Calu3 (cell line): ENCODE measurements around the gene TRAF3. TPM values are rescaled to one million over a fixed set of nuclear protein-coding genes. Genes with fewer than 3 reads are reported as not detected.

Source experiments
- BruUV-seq: library from RNA; stranded (reverse); fragments of 400-500 nt; replicated peaks from 2 replicates; lab custom pipeline; 2021; lab: Mats Ljungman, UMichigan
- CTCF ChIA-PET: fragments of 300-600 bp; sonication (Branson Sonifier 250); formaldehyde crosslinking; loops from one replicate; lab custom pipeline; 2022; ENCODE audit warnings: antibody characterized with exemption; lab: Charles Lee
- DNase-seq: peaks from one replicate; pipeline ENCODE4 v3.0.0; 2022
- H3K27ac Mint-ChIP-seq: one replicate; pipeline ENCODE4 v1.8.0; 2022; ENCODE audit warnings: mixed read lengths; ENCODE audit not compliant: unreplicated experiment
- H3K27me3 Mint-ChIP-seq: one replicate; pipeline ENCODE4 v1.8.0; 2022; ENCODE audit warnings: mixed read lengths; ENCODE audit not compliant: unreplicated experiment
- H3K36me3 Mint-ChIP-seq: one replicate; pipeline ENCODE4 v1.8.0; 2022; ENCODE audit warnings: mild to moderate bottlenecking, moderate library complexity, mixed read lengths; ENCODE audit not compliant: insufficient read depth, unreplicated experiment
- H3K4me1 Mint-ChIP-seq: one replicate; pipeline ENCODE4 v1.8.0; 2022; ENCODE audit warnings: mild to moderate bottlenecking, low read depth, mixed read lengths; ENCODE audit not compliant: unreplicated experiment
- H3K4me3 Mint-ChIP-seq: one replicate; pipeline ENCODE4 v1.8.0; 2022; ENCODE audit warnings: mild to moderate bottlenecking, low read depth, moderate library complexity, mixed read lengths; ENCODE audit not compliant: unreplicated experiment
- H3K9me3 Mint-ChIP-seq: one replicate; pipeline ENCODE4 v1.8.0; 2022; ENCODE audit warnings: low read depth, mixed read lengths; ENCODE audit not compliant: unreplicated experiment
- intact Hi-C: fragments of 100-400 bp; cut with micrococcal nuclease; formaldehyde crosslinking; loops from one replicate; pipeline ENCODE4 v1.10.0; 2022; ENCODE audit not compliant: unreplicated experiment
- total RNA-seq: library from RNA; stranded (reverse); gene quantifications from 2 replicates; pipeline ENCODE4 v1.2.3, GENCODE V29; 2022
- TF ChIP-seq, protein P1 (sequence below): fragments of 200-600 bp; IDR thresholded peaks from one replicate; pipeline ENCODE4 v1.8.0; 2022; ENCODE audit warnings: antibody characterized with exemption; ENCODE audit not compliant: unreplicated experiment

TRAF3 gene
- total RNA-seq, 1 experiment from 2014 or later = 24.2 TPM

DNA sequence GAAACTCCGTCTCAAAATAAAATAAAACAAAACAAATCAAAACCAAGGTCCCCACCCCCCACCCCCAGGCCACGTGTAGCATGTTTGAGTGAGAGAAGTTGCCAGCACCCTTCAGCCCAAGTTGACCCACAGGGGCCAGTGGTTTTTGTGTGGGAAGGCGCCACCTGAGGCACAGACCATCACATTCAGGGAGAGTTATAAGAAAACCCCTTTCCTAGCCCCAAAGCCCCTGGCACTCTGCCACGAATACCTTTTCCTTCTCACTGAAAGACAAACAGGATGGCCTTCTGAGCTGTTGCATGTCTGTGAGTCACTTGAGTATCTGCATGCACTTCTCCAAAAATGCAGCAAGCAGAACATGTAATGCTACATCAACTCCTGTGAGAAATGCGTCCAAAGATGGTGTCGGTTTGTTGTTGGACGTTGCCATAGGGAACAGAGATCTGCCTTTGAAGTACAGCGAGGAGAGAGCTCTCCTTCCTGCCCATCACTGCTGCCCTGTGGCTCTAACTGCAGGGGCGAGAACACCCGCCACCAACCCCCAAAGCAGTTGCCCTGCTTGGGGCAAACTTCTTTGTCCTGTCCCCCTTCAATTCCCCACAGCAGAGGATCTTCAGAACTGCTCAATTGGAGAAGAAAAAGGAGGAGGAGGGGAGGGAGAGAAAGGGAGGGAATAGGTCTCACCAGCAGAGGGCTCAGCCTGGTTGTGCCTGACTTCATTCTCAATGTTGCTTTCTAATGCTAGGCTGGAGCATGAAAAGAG lies 2.7 kb upstream of the TRAF3 start:
- Mint-ChIP-seq H3K27ac (peak overlapping the region; percentile 31), H3K9me3 (no peaks in the 10 kb centered on the region), H3K4me1 (peaks cover 10% of the 10 kb centered on the region), H3K4me3 (no peak overlapping the region), H3K36me3 (peaks cover 22% of the 10 kb centered on the region), H3K27me3 (peaks cover 25% of the 10 kb centered on the region)
- peak; percentile 57 for DNase-seq
- no TSS peak for BruUV-seq
- intact Hi-C loops = loop anchor here (10.0 kb wide), 2 partner anchors 80 to 150 kb away; partner anchors contain the start of gene AMN
- CTCF ChIA-PET = interaction anchor here (0.9 to 1.4 kb wide), 2 partner anchors 9 to 80 kb away, joined by 3 read pairs; no protein-coding TSS in a partner anchor
- TF ChIP-seq, protein P1, sequence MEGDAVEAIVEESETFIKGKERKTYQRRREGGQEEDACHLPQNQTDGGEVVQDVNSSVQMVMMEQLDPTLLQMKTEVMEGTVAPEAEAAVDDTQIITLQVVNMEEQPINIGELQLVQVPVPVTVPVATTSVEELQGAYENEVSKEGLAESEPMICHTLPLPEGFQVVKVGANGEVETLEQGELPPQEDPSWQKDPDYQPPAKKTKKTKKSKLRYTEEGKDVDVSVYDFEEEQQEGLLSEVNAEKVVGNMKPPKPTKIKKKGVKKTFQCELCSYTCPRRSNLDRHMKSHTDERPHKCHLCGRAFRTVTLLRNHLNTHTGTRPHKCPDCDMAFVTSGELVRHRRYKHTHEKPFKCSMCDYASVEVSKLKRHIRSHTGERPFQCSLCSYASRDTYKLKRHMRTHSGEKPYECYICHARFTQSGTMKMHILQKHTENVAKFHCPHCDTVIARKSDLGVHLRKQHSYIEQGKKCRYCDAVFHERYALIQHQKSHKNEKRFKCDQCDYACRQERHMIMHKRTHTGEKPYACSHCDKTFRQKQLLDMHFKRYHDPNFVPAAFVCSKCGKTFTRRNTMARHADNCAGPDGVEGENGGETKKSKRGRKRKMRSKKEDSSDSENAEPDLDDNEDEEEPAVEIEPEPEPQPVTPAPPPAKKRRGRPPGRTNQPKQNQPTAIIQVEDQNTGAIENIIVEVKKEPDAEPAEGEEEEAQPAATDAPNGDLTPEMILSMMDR = peak; percentile 39

DNA sequence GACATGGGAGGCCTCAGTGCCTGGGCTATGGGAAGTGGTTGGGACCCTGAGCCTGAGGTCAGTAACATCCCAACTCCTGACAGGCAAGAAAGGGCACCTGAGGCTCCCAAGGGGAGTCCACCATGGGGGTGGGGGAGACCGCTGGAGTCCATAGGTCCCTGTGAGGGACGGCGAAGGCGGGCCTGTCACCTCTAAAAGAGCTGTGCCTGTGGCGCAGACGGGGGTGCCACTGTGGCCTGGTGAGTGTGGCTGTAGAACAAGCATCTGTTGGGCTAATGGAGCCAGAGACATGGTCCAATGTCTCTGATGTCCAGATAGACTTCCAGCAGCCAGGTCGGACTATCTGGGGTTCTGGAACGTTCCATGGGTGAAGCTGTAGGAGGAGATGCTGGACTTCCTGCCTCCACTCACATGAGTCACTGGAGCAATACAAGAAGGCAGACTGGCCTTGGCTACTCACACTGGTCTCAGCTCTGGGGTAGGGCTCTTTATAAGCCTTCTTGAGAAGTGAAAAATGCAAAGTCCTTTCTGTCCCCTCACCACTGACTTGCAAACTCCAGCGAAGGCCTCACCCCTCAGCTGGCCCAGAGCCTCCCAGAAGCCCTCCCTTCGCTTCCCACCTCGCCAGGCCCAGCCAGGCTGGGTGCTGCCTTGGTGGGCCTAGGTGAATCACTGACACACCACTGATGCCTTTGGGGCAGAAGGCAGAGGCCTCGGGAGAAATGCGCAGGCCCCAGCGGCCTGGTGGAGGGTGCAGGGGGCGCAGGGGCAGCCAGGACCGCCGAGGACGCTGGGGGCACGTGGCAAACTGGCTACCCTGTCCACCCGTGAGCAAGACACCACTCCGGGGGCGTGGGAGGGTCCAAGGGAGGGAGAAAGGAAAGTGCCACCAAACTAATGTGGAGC lies 1.1 kb upstream of the TRAF3 start:
- CTCF ChIA-PET = no interaction called here
- DNase-seq = no peak
- H3K27me3 Mint-ChIP-seq = peaks cover 13% of the 10 kb centered on the region
- no TSS peak for BruUV-seq
- peaks cover 24% of the 10 kb centered on the region for H3K4me1 Mint-ChIP-seq
- intact Hi-C loops = loop anchor here (10.0 kb wide), 2 partner anchors 81 to 149 kb away; partner anchors contain the start of gene AMN
- H3K27ac Mint-ChIP-seq = peak overlapping the region; percentile 85
- TF ChIP-seq, protein P1 = no peak
- H3K36me3 Mint-ChIP-seq = peaks cover 22% of the 10 kb centered on the region
- H3K4me3 Mint-ChIP-seq = peak overlapping the region; percentile 67
- H3K9me3 Mint-ChIP-seq = no peaks in the 10 kb centered on the region

DNA sequence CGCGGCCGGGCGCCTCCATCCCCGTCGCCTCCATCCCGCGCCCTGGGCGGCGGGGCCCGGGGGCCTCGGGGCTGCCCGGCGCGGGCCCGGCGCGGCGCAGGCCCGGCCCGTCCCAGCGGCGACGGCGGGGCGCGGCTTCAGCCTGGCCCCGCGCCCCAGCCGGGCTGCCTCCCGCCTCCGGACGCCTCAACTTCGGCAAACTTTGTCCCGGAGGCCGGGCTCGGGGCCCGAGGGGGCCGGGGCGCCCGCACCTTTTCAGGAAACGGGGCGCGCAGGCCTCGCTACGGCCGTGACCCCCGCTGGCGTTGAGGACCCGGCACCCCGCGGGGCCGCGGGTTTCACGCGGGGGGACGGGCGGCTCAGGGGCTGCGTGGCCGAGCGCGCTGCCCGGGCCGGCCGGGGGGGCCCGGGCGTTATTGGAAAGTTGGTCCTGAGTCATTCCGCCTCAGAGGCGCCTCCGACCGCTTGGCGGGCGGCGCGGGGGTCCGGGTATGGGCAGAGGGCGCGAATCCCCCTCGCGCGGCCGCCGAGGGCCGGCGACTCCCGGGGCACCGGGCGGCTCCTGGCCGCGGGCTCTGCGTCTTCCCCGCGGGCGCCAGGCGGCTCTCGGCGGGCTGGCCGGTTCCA lies 575 bp downstream of the TRAF3 start:
- intact Hi-C loops = loop anchor here (10.0 kb wide), 2 partner anchors 83 to 147 kb away; partner anchors contain the start of gene AMN
- peaks cover 24% of the 10 kb centered on the region for H3K4me1 Mint-ChIP-seq
- TF ChIP-seq, protein P1 = no peak

More for the DNA sequence above, 575 bp downstream of the TRAF3 start:
- H3K9me3 Mint-ChIP-seq = no peaks in the 10 kb centered on the region
- H3K27me3 Mint-ChIP-seq = peaks cover 3% of the 10 kb centered on the region
- no TSS peak for BruUV-seq
- CTCF ChIA-PET = no interaction called here
- H3K4me3 Mint-ChIP-seq = peak overlapping the region; percentile 86
- peak overlapping the region; percentile 73 for H3K27ac Mint-ChIP-seq
- H3K36me3 Mint-ChIP-seq = peaks cover 22% of the 10 kb centered on the region
- peak; percentile 26 for DNase-seq
